Large intestine (tissue), 3 donors: Measurements from ENCODE around the gene CARHSP1. TPM values are rescaled to one million over a fixed set of nuclear protein-coding genes. Genes with fewer than 3 reads are reported as not detected.
"Not testable (repeated sequence)": the region's sequence is repeated elsewhere in the genome, so short reads cannot be mapped to it uniquely, and the experiment has no call there.

Source experiments
- DNase-seq, 2 donors: peaks; one replicate each; pipeline versions ENCODE4 v3.0.0 to v3.0.0-alpha.2; 2013
- H3K27ac ChIP-seq: one replicate; pipeline ENCODE4 v1.5.1; 2013; ENCODE audit warnings: low read length
- H3K27me3 ChIP-seq: 2 replicates; pipeline ENCODE4 v1.6.1; 2013; ENCODE audit warnings: low read length; ENCODE audit not compliant: control insufficient read depth, insufficient read depth
- H3K36me3 ChIP-seq: 2 replicates; pipeline ENCODE4 v1.6.1; 2013; ENCODE audit warnings: low read length; ENCODE audit not compliant: control insufficient read depth, insufficient read depth
- H3K4me1 ChIP-seq: one replicate; pipeline ENCODE4 v1.6.1; 2013; ENCODE audit warnings: low read length; ENCODE audit not compliant: control insufficient read depth, insufficient read depth
- H3K4me3 ChIP-seq: one replicate; pipeline ENCODE4 v1.5.1; 2013; ENCODE audit warnings: low read length
- H3K9me3 ChIP-seq: one replicate; pipeline ENCODE4 v1.6.1; 2013; ENCODE audit warnings: mild to moderate bottlenecking, low read depth, low read length, moderate library complexity; ENCODE audit not compliant: control insufficient read depth
- WGBS: methylation state at CpG from one replicate; pipeline ENCODE4 v1.1.5; 2013; ENCODE audit warnings: low lambda C conversion rate; ENCODE audit not compliant: insufficient coverage; 5-methylcytosine and 5-hydroxymethylcytosine counted together
- polyA plus RNA-seq: library from polyadenylated mRNA; unstranded; fragments of 120-200 nt; gene quantifications from one replicate; pipeline ENCODE4 v1.2.1, GENCODE V29; 2013

The CARHSP1 gene
- polyA plus RNA-seq, 1 donor, result 81.0 TPM

DNA sequence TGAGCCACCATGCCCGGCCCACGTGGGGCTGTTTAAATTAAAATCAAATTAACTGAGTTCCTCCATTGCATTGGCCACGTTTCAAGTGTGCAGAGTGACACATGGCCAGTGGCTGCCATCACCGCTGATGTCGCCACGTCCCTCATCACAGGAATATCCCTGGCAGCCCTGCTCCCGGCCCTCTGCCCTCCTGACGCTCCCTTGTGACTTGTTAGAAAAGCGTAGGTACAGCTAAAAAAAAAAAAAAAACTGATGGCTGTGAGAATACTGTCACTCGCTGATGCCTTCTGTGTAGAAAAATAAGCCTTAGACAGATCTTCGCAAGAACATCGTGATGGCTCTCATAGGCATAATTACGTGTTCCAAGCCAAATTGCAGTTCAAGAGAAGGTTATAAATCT is 21.7 kb downstream of the CARHSP1 start:
- peaks cover 49% of the 10 kb centered on the region for H3K36me3 ChIP-seq

DNA sequence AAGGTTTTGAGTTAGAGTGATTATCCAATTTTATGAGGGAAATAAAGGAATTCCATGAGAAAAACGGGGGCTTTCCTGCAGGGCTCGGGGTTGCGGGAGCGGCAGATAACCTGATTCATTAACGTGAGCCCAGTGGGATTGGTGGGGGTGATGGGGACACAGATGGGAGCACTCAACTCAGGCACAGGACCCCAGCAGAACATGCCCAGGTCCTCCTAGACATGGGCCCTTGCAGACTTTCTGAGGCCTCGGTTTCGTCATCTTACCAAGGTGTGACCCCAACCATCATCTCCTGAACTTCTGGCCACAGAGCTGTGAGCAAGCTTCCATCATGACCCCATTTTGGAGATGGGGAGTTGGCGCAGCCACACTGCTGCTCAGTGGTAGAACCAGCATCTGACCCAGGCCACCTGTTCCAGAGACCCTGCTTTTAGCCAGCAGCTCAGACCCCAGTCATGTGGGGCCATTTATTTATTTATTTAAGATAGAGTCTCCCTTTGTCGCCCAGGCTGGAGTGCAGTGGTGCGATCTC is 22.3 kb downstream of the CARHSP1 start:
- H3K4me1 ChIP-seq, result no peaks in the 10 kb centered on the region
- H3K4me3 ChIP-seq, result no peak overlapping the region
- H3K36me3 ChIP-seq, result peaks cover 43% of the 10 kb centered on the region
- no peaks in the 10 kb centered on the region for H3K27me3 ChIP-seq
- 40% methylated on average over 1 of the region's 10 CpGs for WGBS
- no peaks in the 10 kb centered on the region for H3K9me3 ChIP-seq
- H3K27ac ChIP-seq, result no peak overlapping the region
- DNase-seq, result no peak

More for the DNA sequence above, 21.7 kb downstream of the CARHSP1 start:
- H3K4me1 ChIP-seq, result no peaks in the 10 kb centered on the region
- DNase-seq, result no peak
- no peaks in the 10 kb centered on the region for H3K27me3 ChIP-seq
- H3K9me3 ChIP-seq, result no peaks in the 10 kb centered on the region
- H3K27ac ChIP-seq, result no peak overlapping the region
- H3K4me3 ChIP-seq, result no peak overlapping the region
- WGBS, result no CpG with 5 or more reads among the region's 13 CpGs

- no peaks in the 10 kb centered on the region for H3K27me3 ChIP-seq
- peaks cover 40% of the 10 kb centered on the region for H3K36me3 ChIP-seq
- WGBS, result no CpG with 5 or more reads among the region's 7 CpGs
- DNase-seq, result no peak
- H3K27ac ChIP-seq, result no peak overlapping the region
- no peaks in the 10 kb centered on the region for H3K4me1 ChIP-seq
- H3K4me3 ChIP-seq, result no peak overlapping the region
- H3K9me3 ChIP-seq, result no peaks in the 10 kb centered on the region
Measured at GRCh38 chr16:8845699-8846298, 23.0 kb downstream of the CARHSP1 start.

DNA sequence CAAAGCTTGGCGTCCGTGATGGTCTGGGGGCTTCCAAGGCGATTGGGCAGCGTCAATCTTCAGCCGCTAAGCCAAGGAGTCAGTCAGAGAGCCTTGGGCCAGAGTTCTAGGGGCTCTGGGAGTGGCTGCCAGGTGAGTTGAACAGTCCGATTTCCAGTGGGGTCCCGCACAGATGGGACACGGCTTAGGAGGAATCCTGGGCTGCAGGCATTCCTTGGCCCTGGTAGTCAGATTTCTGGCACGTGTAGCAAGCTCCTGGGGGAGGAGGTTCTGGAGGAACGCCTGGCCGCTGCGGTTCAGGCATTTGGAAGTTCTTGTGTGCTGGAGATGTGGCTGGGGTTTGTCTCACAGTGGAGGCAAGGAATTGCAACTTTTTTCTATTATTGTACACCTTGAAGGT is 25.5 kb downstream of the CARHSP1 start:
- H3K27me3 ChIP-seq, H3K4me1 ChIP-seq, H3K4me3 ChIP-seq, H3K9me3 ChIP-seq, DNase-seq, H3K27ac ChIP-seq: not testable (repeated sequence)
- no CpG with 5 or more reads among the region's 12 CpGs for WGBS
- H3K36me3 ChIP-seq, result peaks cover 16% of the 10 kb centered on the region

DNA sequence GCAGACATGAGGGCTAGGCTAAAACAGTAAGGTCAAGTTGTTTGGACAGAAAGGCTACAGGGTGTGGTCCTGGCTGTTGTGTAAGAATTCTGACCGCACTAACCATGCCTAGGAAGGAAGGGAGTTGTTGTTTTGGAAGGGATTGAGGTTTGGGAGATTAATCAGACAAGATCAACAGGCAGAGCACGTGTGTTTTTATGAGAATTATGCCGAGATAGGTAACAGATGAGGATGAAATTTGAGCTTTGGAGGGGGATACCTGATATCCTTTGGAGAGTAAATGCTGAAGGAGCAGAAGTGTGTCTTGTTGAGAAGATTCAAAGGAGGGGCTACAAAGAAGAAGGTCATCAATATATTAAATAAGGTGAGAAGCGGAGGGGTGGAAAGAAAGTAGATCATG is 26.8 kb downstream of the CARHSP1 start:
- H3K4me1 ChIP-seq, H3K4me3 ChIP-seq, H3K36me3 ChIP-seq, H3K27me3 ChIP-seq, H3K27ac ChIP-seq, DNase-seq, H3K9me3 ChIP-seq: not testable (repeated sequence)
- 100% methylated on average over 3 of the region's 4 CpGs for WGBS

DNA sequence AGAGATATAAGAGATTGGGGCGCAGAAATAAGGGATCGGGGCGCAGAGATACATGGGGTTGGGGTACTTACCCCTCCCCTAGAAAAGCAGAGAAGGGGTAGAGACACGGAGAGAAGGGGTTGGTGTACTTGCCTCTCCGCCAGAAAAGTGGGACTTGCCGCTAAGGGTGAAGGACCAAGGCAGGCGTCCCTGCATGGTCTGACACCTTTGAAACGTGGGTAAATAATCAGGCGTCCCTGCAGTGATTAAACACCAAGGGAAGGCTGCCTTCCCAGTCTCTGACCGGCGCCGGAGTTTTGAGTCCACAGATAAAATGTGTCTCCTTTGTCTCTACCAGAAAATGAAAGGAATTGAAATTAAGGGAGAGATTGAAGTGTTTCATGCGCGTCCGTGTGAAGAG is 31.2 kb downstream of the CARHSP1 start:
- not testable (repeated sequence) for DNase-seq, H3K27ac ChIP-seq, H3K27me3 ChIP-seq, H3K9me3 ChIP-seq, H3K4me3 ChIP-seq, H3K4me1 ChIP-seq, H3K36me3 ChIP-seq
- WGBS, result 85% methylated on average over 4 of the region's 15 CpGs

DNA sequence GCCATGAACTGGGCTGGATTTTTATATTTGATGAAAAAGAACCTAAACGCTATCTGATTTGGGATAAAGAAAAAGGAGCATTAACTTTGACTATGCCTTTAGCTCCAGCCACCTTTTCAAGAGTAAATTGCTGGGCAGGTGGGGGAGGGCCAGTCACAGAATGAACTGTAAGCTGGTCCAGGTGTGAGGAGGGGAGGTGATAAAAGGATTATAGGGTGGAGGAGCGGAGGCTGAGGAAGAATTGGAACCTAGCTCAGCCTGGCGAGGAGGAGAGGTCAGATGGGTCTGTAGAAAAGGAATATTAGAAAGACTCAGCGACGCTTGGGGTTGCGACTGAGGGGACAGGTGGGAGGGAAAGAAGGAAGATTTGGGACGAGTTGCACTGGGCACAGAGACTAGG is 32.0 kb downstream of the CARHSP1 start:
- H3K27me3 ChIP-seq, DNase-seq, H3K4me3 ChIP-seq, H3K9me3 ChIP-seq, H3K4me1 ChIP-seq, H3K27ac ChIP-seq: not testable (repeated sequence)
- peaks cover 11% of the 10 kb centered on the region for H3K36me3 ChIP-seq
- WGBS, result 77% methylated on average over 6 of the region's 7 CpGs

- Histone ChIP-seq H3K36me3 (peaks cover 42% of the 10 kb centered on the region), H3K4me3 (no peak overlapping the region), H3K27ac (no peak overlapping the region), H3K9me3 (no peaks in the 10 kb centered on the region), H3K27me3 (no peaks in the 10 kb centered on the region), H3K4me1 (no peaks in the 10 kb centered on the region)
- DNase-seq, result no peak
- no CpG with 5 or more reads among the region's 16 CpGs for WGBS
Measured at GRCh38 chr16:8832717-8833105, 36.1 kb downstream of the CARHSP1 start.

DNA sequence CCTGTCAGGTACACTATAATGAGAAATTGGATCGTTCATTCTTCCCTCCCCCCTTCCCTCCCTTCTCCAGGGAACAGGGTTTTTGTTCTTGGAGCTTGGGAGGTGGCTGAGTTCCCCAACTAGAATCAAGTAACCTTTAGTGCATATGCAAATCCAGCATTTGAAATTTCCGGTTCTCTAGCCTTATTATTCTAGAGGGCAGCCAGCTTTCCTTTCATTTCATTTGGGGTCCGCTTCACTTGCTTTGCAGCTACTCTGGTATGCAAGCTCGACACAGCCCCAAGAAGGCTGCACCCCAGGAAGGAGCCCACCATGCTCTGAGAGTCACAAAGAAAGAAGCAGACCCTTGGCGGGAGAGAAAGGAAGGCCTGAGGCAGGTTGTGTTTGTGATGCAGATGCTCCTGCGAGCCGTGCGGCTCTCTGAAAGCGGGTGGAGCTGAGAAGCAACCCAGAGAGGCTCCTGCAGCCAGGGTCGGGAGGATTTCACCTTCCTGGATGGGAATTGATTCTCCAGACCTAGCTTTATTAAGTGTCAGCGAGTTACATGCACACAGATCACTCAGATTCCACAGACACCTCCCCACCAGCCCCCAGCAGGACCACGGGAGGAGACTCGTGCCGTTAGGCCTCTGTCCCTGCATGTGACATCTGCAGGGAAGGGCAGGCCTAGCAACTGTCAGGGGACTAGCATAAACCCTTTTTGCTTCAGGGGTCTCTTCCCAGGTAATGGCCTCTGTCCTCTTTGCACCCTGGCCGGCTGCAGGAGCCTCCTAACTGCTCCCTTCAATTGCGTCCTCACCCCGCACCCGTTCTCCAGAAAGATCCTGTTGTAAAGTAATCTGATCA is 36.7 kb downstream of the CARHSP1 start:
- H3K27me3 ChIP-seq, result no peaks in the 10 kb centered on the region
- peaks cover 42% of the 10 kb centered on the region for H3K36me3 ChIP-seq
- WGBS, result no CpG with 5 or more reads among the region's 18 CpGs
- no peaks in the 10 kb centered on the region for H3K9me3 ChIP-seq
- DNase-seq, result no peak
- H3K4me3 ChIP-seq, result no peak overlapping the region
- no peaks in the 10 kb centered on the region for H3K4me1 ChIP-seq
- H3K27ac ChIP-seq, result no peak overlapping the region

GRCh38 chr16:8831450-8831849 is 37.4 kb downstream of the CARHSP1 start:
- no peak for DNase-seq
- Histone ChIP-seq H3K27ac (no peak overlapping the region), H3K4me3 (no peak overlapping the region), H3K27me3 (no peaks in the 10 kb centered on the region), H3K9me3 (no peaks in the 10 kb centered on the region), H3K36me3 (peaks cover 44% of the 10 kb centered on the region), H3K4me1 (no peaks in the 10 kb centered on the region)
- WGBS, result no CpG with 5 or more reads among the region's 9 CpGs
